ENCODE results near the gene DMRT1. TPM values are rescaled to one million over a fixed set of nuclear protein-coding genes. Genes with fewer than 3 reads are reported as not detected.

DMRT1 gene
- total RNA-seq = not detected

GRCh38 chr9:841371-842209, at the start of gene DMRT1:
Gene DMRT1, plus strand, starts transcription at chr9:841697. Its CDS starts 142 bp downstream, at chr9:841839.
- Histone ChIP-seq H3K4me3 (ENCODE audit: low read length) (no peak within 1 kb of the TSS), H3K9me3 (ENCODE audit: low read depth, low read length) (no peaks in the 10 kb centered on the region), H3K27me3 (ENCODE audit: insufficient read depth, low read length) (peaks cover 58% of the 10 kb centered on the region), H3K4me1 (ENCODE audit: insufficient read depth, low read length) (no peaks in the 10 kb centered on the region)

- Histone ChIP-seq H3K9me3 (ENCODE audit: low read depth, low read length) (no peaks in the 10 kb centered on the region), H3K27me3 (ENCODE audit: insufficient read depth, low read length) (no peaks in the 10 kb centered on the region), H3K4me3 (ENCODE audit: low read length) (no peak overlapping the region), H3K4me1 (ENCODE audit: insufficient read depth, low read length) (no peaks in the 10 kb centered on the region)
Measured at GRCh38 chr9:792331-793260, 48.9 kb upstream of the DMRT1 start.

DNA sequence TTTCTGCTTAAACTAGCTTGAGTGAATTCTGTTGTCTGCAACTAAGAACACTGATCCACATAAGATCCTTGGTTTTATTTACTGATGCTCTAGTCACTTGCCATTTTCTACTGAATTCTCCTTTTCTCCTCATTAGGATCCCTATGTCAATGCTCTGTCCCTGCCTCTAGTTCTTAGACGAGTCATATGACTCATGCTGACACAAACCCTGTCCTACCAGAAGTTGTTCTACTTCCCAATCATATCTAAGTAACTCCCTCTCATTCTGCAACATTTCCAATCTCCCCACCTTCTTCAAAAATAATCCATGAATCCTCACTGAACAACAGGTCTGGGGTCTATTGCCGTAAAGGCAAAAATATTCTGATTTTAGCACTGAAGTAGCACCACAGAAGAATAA, 47.1 kb upstream of the DMRT1 start:
- Histone ChIP-seq H3K4me3 (ENCODE audit: low read length) (no peak overlapping the region), H3K9me3 (ENCODE audit: low read depth, low read length) (no peaks in the 10 kb centered on the region), H3K27me3 (ENCODE audit: insufficient read depth, low read length) (no peaks in the 10 kb centered on the region), H3K4me1 (ENCODE audit: insufficient read depth, low read length) (no peaks in the 10 kb centered on the region)

GRCh38 chr9:795869-796268, 45.6 kb upstream of the DMRT1 start:
- Histone ChIP-seq H3K27me3 (ENCODE audit: insufficient read depth, low read length) (no peaks in the 10 kb centered on the region), H3K4me1 (ENCODE audit: insufficient read depth, low read length) (no peaks in the 10 kb centered on the region), H3K4me3 (ENCODE audit: low read length) (no peak overlapping the region)

DNA sequence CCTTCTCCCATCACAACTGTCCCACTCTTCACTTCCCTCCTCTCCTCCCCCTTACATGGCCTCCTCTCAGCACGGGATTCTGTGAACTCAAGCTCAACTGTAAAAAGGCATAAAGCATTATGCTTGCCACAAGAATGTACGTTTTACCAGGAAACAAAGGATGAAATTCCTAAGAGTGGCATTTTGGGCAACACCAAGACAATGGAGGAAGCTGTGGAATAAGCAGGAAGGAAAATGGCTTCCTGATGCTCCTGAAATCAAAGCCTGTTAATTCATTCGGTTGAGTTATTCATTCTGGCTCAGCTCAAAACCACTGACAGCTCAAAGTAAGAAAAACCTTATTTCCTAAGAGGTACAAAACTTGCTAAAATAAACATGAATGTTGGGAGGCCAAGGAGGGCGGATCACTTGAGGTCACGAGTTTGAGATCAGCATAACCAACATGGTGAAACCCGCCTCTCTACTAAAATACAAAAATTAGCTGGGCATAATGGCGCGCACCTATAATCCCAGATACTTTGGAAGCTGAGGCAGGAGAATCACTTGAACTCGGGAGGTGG, 40.8 kb upstream of the DMRT1 start:
- no peak overlapping the region for H3K4me3 ChIP-seq (ENCODE audit: low read length)
- H3K4me1 ChIP-seq (ENCODE audit: insufficient read depth, low read length) = no peaks in the 10 kb centered on the region
- H3K9me3 ChIP-seq (ENCODE audit: low read depth, low read length) = no peaks in the 10 kb centered on the region

More at GRCh38 chr9:795869-796268, 45.6 kb upstream of the DMRT1 start:
- H3K9me3 ChIP-seq (ENCODE audit: low read depth, low read length) = no peaks in the 10 kb centered on the region

DNA sequence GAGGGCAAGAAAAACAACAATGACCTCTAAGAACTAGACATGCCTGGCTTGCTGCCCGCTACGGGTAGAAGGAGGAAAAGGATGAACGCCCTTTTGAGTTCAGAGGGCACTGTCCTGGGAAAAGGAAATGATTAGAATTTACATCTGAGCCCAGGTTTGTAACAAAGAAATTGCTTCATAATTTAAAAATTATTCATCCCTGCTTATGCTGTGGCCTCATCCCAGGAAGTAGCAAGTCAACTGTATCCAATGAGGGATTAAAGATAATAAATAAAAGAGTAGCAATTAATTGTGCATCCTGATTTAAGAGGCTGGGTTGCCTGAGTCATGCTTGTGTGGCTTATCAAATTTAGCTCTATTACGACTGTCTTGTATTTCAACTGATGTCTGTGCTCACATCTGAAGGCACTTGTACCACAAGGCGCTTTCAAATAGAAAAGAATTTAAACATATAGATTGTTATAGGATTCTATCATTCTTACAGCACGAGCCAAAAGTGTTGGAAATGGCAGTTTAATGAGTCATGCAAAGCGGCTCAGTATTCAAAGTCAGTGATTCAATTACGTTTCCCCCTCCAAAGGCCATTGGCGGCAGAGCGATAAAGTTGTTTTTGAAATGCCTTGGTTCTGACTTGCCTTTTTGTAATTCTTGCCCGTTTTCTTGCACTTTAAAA, 40.0 kb upstream of the DMRT1 start:
- Histone ChIP-seq H3K4me3 (ENCODE audit: low read length) (no peak overlapping the region), H3K27me3 (ENCODE audit: insufficient read depth, low read length) (no peaks in the 10 kb centered on the region), H3K9me3 (ENCODE audit: low read depth, low read length) (no peaks in the 10 kb centered on the region), H3K4me1 (ENCODE audit: insufficient read depth, low read length) (no peaks in the 10 kb centered on the region)

More for the DNA sequence above, 40.8 kb upstream of the DMRT1 start:
- no peaks in the 10 kb centered on the region for H3K27me3 ChIP-seq (ENCODE audit: insufficient read depth, low read length)

GRCh38 chr9:804026-804425, 37.5 kb upstream of the DMRT1 start:
- H3K9me3 ChIP-seq (ENCODE audit: low read depth, low read length) = no peaks in the 10 kb centered on the region
- no peak overlapping the region for H3K4me3 ChIP-seq (ENCODE audit: low read length)
- H3K4me1 ChIP-seq (ENCODE audit: insufficient read depth, low read length) = no peaks in the 10 kb centered on the region
- H3K27me3 ChIP-seq (ENCODE audit: insufficient read depth, low read length) = no peaks in the 10 kb centered on the region

DNA sequence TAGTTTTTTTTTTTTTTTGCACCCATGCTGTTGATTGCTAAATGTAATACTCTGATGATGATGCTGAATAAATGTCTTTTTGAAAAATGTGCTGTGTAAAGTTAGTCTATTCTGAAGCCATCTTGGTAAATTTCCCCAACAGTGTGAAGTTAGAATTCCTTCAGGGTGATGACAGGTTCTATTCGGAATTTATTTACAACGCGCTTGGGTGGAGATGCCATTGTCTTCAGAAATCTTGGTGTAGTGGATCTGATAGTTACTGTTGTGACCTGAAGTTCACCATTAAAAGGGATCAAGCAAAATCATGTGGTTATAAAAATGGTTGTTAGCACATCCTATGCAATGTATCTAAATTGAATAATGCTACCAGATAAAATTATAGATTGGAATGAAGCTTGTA, 36.3 kb upstream of the DMRT1 start:
- Histone ChIP-seq H3K9me3 (ENCODE audit: low read depth, low read length) (no peaks in the 10 kb centered on the region), H3K4me1 (ENCODE audit: insufficient read depth, low read length) (no peaks in the 10 kb centered on the region), H3K27me3 (ENCODE audit: insufficient read depth, low read length) (no peaks in the 10 kb centered on the region), H3K4me3 (ENCODE audit: low read length) (no peak overlapping the region)

- H3K4me3 ChIP-seq (ENCODE audit: low read length) = no peak overlapping the region
- no peaks in the 10 kb centered on the region for H3K27me3 ChIP-seq (ENCODE audit: insufficient read depth, low read length)
- H3K4me1 ChIP-seq (ENCODE audit: insufficient read depth, low read length) = no peaks in the 10 kb centered on the region
- H3K9me3 ChIP-seq (ENCODE audit: low read depth, low read length) = no peaks in the 10 kb centered on the region
Measured at GRCh38 chr9:806285-807156, 35.0 kb upstream of the DMRT1 start.

DNA sequence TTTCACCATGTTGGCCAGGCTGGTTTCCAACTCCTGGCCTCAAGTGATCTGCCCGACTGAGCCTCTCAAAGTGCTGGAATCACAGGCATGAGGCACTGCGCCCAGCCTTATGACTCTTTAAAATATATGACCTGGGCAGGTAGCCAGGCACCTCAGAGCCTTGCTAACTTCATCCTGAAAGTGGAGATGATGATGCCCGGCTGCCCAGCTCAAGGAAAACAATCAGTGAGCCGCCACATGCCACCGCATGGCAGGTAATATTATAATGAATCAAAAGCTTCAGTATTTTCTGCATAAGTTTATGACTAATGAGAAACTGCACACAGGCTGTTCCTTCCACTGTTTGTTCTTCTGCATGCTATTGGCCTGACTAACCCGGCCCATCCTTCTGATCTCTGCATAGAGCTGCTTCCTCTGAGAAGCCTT, 30.4 kb upstream of the DMRT1 start:
- H3K4me1 ChIP-seq (ENCODE audit: insufficient read depth, low read length) = no peaks in the 10 kb centered on the region
- H3K9me3 ChIP-seq (ENCODE audit: low read depth, low read length) = no peaks in the 10 kb centered on the region
- H3K27me3 ChIP-seq (ENCODE audit: insufficient read depth, low read length) = no peaks in the 10 kb centered on the region
- H3K4me3 ChIP-seq (ENCODE audit: low read length) = no peak overlapping the region

DNA sequence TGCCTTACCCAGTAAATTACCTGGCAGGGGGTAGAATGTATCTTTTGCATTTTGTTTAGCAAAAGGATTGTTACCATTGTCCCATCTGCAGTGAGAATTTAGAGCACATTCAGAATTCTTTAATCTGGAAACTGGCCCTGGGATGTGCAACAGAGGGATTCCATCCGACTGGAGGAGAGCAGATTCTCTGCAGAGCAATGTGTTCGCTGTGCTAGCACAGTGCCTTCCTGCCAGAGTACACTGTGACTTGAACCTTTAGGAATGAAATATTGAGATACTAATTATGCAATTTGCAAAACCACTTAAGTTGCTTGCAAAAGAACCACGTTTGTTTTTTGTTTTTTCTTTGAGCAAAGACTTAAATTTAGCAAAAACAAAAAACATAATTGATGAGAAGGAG, 22.5 kb upstream of the DMRT1 start:
- H3K27me3 ChIP-seq (ENCODE audit: insufficient read depth, low read length) = no peaks in the 10 kb centered on the region
- no peaks in the 10 kb centered on the region for H3K9me3 ChIP-seq (ENCODE audit: low read depth, low read length)
- H3K4me1 ChIP-seq (ENCODE audit: insufficient read depth, low read length) = no peaks in the 10 kb centered on the region
- H3K4me3 ChIP-seq (ENCODE audit: low read length) = no peak overlapping the region

DNA sequence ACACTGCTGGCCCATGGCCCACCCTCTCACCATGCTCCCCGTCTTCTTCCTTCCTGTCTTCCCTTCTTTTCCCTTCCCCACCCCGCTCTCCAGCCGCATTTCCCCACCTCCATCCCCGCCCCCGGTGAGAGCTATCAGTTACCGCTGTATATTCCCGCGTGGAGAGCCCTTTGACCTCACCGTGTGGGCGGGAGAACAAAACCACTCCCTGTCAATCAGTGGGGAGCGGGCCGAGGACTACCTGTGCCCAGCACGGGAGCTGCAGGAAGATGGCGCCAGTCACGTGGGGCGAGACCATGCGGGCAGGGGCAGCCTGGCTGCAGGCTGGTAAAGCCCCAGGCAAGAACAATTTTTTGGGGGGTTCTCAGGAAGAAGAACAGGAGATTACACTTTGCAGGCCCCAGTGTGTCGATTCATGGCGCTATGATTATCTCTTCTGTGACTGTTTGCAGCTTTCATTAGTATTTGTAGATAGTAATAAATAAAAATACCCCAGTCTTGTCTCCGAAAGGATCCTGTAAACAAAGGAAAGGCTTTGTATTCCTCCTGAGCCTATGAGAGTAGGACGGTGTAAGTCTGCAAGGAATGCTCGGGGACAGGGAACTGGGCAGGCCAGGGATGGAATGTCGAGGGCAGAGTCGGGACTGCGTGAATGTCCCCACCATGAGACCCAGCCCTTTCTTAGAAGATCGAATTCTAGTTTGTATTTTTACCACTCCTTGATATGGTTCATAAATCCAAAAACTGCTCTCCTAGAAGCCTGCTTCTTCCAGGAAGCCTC, 14.8 kb upstream of the DMRT1 start:
- Histone ChIP-seq H3K4me1 (ENCODE audit: insufficient read depth, low read length) (no peaks in the 10 kb centered on the region), H3K27me3 (ENCODE audit: insufficient read depth, low read length) (no peaks in the 10 kb centered on the region), H3K4me3 (ENCODE audit: low read length) (no peak overlapping the region)

DNA sequence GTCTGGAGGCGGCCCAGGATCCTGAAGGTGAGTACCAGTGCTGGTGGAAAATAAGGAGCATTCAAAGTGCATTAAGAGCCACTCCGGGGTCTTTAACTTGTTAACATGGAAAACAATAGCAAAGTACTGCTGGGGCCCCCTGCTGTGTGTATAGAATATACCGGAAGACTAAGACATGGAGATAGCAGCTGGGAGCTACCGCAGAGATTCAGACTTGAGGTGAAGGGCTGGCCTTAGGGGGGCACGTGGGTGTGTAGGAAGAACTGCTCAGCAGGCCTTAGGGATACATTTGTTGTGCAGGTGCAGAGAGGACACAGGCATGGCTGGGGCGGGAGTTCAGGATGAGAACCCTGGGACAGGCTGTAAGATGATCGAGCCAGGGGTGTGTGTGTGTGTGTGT, 1.2 kb upstream of the DMRT1 start:
- H3K9me3 ChIP-seq (ENCODE audit: low read depth, low read length) = no peaks in the 10 kb centered on the region
- no peak overlapping the region for H3K4me3 ChIP-seq (ENCODE audit: low read length)
- H3K27me3 ChIP-seq (ENCODE audit: insufficient read depth, low read length) = peaks cover 50% of the 10 kb centered on the region
- no peaks in the 10 kb centered on the region for H3K4me1 ChIP-seq (ENCODE audit: insufficient read depth, low read length)

More for the DNA sequence above, 14.8 kb upstream of the DMRT1 start:
- no peaks in the 10 kb centered on the region for H3K9me3 ChIP-seq (ENCODE audit: low read depth, low read length)

Data from mononuclear cell (primary cell).